ENCODE results near the gene LIMK2. TPM values are rescaled to one million over a fixed set of nuclear protein-coding genes. Genes with fewer than 3 reads are reported as not detected.
"Not testable (repeated sequence)": the region's sequence is repeated elsewhere in the genome, so short reads cannot be mapped to it uniquely, and the experiment has no call there.

Gene LIMK2
- total RNA-seq, 1 donor = 25.0 TPM

DNA sequence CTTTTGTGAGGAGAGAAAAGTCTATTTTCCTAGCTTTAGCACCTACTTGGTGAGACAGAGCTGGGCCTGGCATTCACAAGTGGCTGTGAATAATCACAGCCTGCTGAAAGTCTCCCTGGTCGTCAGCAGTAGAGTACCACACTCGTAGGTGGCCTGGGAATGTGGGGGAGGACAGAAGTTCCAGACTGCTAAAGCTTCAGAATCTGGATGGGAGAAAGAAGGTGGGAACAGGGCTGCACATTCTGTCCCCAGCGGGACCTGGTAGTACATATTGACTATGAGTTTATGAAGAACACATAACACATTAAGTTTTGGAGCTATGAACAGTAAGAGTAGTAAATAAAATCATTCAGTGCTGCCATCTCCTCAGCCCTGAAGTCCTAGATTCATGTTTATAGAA lies 19.0 kb upstream of the LIMK2 start:
- H3K4me3 ChIP-seq (ENCODE audit: insufficient read depth, low read length) = no peak overlapping the region
- H3K27ac ChIP-seq (ENCODE audit: low read depth, low read length) = peak overlapping the region; percentile 5
- no peaks in the 10 kb centered on the region for H3K9me3 ChIP-seq (ENCODE audit: low read depth, low read length)
- H2AFZ ChIP-seq (ENCODE audit: low read length) = no peak overlapping the region
- TF ChIP-seq, protein P1, sequence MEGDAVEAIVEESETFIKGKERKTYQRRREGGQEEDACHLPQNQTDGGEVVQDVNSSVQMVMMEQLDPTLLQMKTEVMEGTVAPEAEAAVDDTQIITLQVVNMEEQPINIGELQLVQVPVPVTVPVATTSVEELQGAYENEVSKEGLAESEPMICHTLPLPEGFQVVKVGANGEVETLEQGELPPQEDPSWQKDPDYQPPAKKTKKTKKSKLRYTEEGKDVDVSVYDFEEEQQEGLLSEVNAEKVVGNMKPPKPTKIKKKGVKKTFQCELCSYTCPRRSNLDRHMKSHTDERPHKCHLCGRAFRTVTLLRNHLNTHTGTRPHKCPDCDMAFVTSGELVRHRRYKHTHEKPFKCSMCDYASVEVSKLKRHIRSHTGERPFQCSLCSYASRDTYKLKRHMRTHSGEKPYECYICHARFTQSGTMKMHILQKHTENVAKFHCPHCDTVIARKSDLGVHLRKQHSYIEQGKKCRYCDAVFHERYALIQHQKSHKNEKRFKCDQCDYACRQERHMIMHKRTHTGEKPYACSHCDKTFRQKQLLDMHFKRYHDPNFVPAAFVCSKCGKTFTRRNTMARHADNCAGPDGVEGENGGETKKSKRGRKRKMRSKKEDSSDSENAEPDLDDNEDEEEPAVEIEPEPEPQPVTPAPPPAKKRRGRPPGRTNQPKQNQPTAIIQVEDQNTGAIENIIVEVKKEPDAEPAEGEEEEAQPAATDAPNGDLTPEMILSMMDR (IDR thresholded peaks at IDR 0.05; ENCODE audit: extremely low read depth, low read depth, low read length) = no peak
- peaks cover 11% of the 10 kb centered on the region for H3K4me1 ChIP-seq (ENCODE audit: insufficient read depth, low read length)
- H4K20me1 ChIP-seq (ENCODE audit: insufficient read depth, low read length) = no peaks in the 10 kb centered on the region
- H3K4me2 ChIP-seq (ENCODE audit: insufficient read depth, low read length) = no peak overlapping the region
- peaks cover 22% of the 10 kb centered on the region for H3K36me3 ChIP-seq (ENCODE audit: insufficient read depth, low read length)
- peaks cover 37% of the 10 kb centered on the region for H3K79me2 ChIP-seq (ENCODE audit: insufficient read depth, low read length)
- peak; percentile 59 for DNase-seq (ENCODE audit: insufficient read length, low spot score, missing footprints)
- H3K27me3 ChIP-seq (ENCODE audit: insufficient read depth, low read length) = no peaks in the 10 kb centered on the region

DNA sequence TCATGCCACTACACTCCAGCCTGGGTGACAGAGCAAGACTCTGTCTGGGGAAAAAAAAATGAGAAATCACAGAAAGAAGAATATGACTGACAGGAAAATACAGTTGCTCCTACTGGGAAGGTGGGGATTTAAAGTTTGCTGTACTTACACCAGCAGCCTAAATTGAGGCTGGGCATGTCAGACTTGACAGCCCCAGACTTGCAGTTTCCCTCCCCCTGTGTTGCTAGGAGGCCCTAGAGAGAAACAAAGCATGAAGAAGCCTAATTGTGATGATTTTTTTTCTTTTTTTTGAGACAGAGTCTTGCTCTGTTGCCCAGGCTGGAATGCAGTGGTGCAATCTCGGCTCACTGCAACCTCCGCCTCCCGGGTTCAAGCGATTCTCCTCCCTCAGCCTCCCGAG lies 17.4 kb upstream of the LIMK2 start:
- not testable (repeated sequence) for H3K4me2 ChIP-seq (ENCODE audit: insufficient read depth, low read length); H3K27ac ChIP-seq (ENCODE audit: low read depth, low read length); DNase-seq (ENCODE audit: insufficient read length, low spot score, missing footprints); H3K4me3 ChIP-seq (ENCODE audit: insufficient read depth, low read length); H4K20me1 ChIP-seq (ENCODE audit: insufficient read depth, low read length); H3K27me3 ChIP-seq (ENCODE audit: insufficient read depth, low read length); H2AFZ ChIP-seq (ENCODE audit: low read length); H3K9me3 ChIP-seq (ENCODE audit: low read depth, low read length)
- Histone ChIP-seq H3K79me2 (ENCODE audit: insufficient read depth, low read length) (peaks cover 31% of the 10 kb centered on the region), H3K36me3 (ENCODE audit: insufficient read depth, low read length) (peaks cover 26% of the 10 kb centered on the region), H3K4me1 (ENCODE audit: insufficient read depth, low read length) (peaks cover 11% of the 10 kb centered on the region)

DNA sequence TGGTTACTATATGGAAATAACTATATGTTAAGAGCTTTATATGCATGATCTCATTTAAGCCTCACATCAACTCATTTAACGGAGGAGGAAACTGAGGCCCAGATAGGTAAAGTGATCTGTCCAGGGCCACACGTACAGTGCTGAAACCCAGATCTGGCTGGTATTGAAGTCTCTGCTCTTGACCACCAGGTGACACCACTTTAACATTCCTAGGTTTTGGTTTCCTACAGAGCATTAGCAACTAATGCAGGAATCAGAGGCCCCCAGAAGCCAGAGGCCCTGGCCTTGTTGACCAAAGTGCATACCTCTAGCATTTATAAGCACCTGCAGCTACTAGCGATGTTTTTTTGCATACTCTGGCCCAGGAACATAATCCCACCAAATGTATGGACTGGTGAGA lies 12.9 kb upstream of the LIMK2 start:
- Histone ChIP-seq H3K4me3 (ENCODE audit: insufficient read depth, low read length) (no peak overlapping the region), H3K4me2 (ENCODE audit: insufficient read depth, low read length) (no peak overlapping the region), H4K20me1 (ENCODE audit: insufficient read depth, low read length) (no peaks in the 10 kb centered on the region), H3K27me3 (ENCODE audit: insufficient read depth, low read length) (no peaks in the 10 kb centered on the region), H3K27ac (ENCODE audit: low read depth, low read length) (no peak overlapping the region), H3K79me2 (ENCODE audit: insufficient read depth, low read length) (peaks cover 3% of the 10 kb centered on the region), H3K4me1 (ENCODE audit: insufficient read depth, low read length) (no peaks in the 10 kb centered on the region), H2AFZ (ENCODE audit: low read length) (no peak overlapping the region), H3K9me3 (ENCODE audit: low read depth, low read length) (no peaks in the 10 kb centered on the region), H3K36me3 (ENCODE audit: insufficient read depth, low read length) (peaks cover 37% of the 10 kb centered on the region)
- TF ChIP-seq, protein P1 (IDR thresholded peaks at IDR 0.05; ENCODE audit: extremely low read depth, low read depth, low read length) = no peak
- DNase-seq (ENCODE audit: insufficient read length, low spot score, missing footprints) = no peak

DNA sequence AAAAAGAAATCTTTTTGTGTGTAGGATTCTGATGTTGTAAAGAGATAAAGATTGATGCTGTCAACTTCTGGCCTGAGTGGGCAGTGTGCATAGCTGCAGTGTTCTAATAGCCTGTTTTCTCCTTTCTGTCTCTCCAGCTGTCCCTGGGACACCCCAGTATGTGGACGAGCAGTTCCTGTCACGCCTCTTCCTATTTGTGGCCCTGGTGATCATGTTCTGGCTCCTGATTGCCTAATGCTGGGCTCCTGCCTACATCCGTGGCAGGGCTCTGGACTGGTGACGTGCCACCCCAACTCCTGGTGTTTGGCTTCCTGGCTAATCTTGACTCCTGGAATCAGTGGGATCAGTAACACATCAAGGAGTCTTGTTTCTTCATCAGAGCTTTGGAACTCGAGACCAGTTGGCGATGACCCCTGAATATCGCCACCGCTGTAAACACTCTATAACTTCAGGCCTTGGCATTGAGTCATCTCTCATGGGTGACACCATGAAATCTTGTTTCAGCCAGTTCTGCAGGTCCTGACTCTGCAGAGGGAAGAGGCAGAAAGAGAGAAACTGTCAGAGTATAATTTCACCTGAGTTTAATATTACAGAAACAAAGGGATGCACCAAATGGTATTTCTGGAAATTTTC lies 7.6 kb upstream of the LIMK2 start:
- not testable (repeated sequence) for H3K4me1 ChIP-seq (ENCODE audit: insufficient read depth, low read length); H3K9me3 ChIP-seq (ENCODE audit: low read depth, low read length); H3K79me2 ChIP-seq (ENCODE audit: insufficient read depth, low read length); H3K27ac ChIP-seq (ENCODE audit: low read depth, low read length); DNase-seq (ENCODE audit: insufficient read length, low spot score, missing footprints); H2AFZ ChIP-seq (ENCODE audit: low read length); H3K27me3 ChIP-seq (ENCODE audit: insufficient read depth, low read length); H3K4me2 ChIP-seq (ENCODE audit: insufficient read depth, low read length); H3K4me3 ChIP-seq (ENCODE audit: insufficient read depth, low read length); H4K20me1 ChIP-seq (ENCODE audit: insufficient read depth, low read length)
- peaks cover 27% of the 10 kb centered on the region for H3K36me3 ChIP-seq (ENCODE audit: insufficient read depth, low read length)

DNA sequence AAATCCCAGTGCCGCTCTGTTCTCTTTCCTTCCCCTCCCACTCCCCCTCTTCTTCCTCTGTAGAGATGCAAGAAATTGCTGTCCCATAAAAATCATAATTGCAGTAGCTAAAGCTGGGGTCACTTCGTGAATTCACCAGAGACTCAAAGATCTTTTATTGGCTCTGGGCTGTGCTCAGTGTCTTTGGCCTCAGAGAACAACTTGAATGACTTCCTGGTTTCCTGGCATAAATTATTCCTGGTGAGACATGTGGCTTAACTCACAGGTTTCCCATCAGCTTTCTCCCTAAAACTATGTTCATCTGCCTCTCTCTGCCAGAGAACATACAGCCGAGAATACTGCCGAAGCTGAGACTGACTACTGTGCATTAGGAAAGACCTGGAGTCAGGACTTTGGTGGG lies 7.0 kb upstream of the LIMK2 start:
- DNase-seq (ENCODE audit: insufficient read length, low spot score, missing footprints); H3K79me2 ChIP-seq (ENCODE audit: insufficient read depth, low read length); H3K27me3 ChIP-seq (ENCODE audit: insufficient read depth, low read length); H3K4me2 ChIP-seq (ENCODE audit: insufficient read depth, low read length); H2AFZ ChIP-seq (ENCODE audit: low read length); H4K20me1 ChIP-seq (ENCODE audit: insufficient read depth, low read length); H3K27ac ChIP-seq (ENCODE audit: low read depth, low read length); H3K9me3 ChIP-seq (ENCODE audit: low read depth, low read length); H3K4me1 ChIP-seq (ENCODE audit: insufficient read depth, low read length); H3K4me3 ChIP-seq (ENCODE audit: insufficient read depth, low read length): not testable (repeated sequence)
- H3K36me3 ChIP-seq (ENCODE audit: insufficient read depth, low read length) = peaks cover 27% of the 10 kb centered on the region

DNA sequence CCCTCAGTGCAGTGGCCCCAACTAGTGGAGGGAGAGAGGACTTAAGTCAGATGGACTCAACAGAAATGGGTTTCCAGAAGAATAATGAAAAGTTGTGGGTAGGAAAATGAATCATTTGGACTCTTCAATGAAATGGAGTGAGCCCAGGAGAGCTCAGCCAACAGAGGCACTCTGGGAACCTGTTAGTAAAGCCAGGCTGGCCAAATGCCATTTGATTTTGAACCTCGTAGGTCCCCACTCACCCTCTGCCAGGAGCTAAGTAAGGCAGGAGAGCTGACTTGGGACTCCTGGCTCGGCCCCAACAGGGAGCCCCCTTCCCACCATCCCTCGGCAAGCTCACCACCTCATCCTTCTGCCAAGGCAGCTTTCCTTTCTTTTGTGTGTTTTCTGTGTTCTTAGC lies 5.6 kb upstream of the LIMK2 start:
- not testable (repeated sequence) for H3K4me2 ChIP-seq (ENCODE audit: insufficient read depth, low read length); DNase-seq (ENCODE audit: insufficient read length, low spot score, missing footprints); H3K79me2 ChIP-seq (ENCODE audit: insufficient read depth, low read length)

More for the DNA sequence above, 5.6 kb upstream of the LIMK2 start:
- not testable (repeated sequence) for H2AFZ ChIP-seq (ENCODE audit: low read length); H3K4me1 ChIP-seq (ENCODE audit: insufficient read depth, low read length); H3K27ac ChIP-seq (ENCODE audit: low read depth, low read length); H3K27me3 ChIP-seq (ENCODE audit: insufficient read depth, low read length); H4K20me1 ChIP-seq (ENCODE audit: insufficient read depth, low read length); H3K9me3 ChIP-seq (ENCODE audit: low read depth, low read length); H3K4me3 ChIP-seq (ENCODE audit: insufficient read depth, low read length)
- peaks cover 20% of the 10 kb centered on the region for H3K36me3 ChIP-seq (ENCODE audit: insufficient read depth, low read length)
